SK-N-SH (cell line): ENCODE measurements around the gene TBCC. TPM values are rescaled to one million over a fixed set of nuclear protein-coding genes. Genes with fewer than 3 reads are reported as not detected.
A peak's percentile ranks its signal among the peaks of the same experiment; 100 is the strongest.

Source experiments
- CTCF ChIA-PET: fragments of 300-600, 350-600 bp; formaldehyde crosslinking; extraction: SDS; loops from one replicate; lab custom pipeline; 2021; lab: Yijun Ruan, JAX
- POLR2A ChIA-PET: fragments of 350-600 bp; sonication (Branson Sonifier 250); formaldehyde crosslinking; extraction: SDS; loops from one replicate; lab custom pipeline; 2020; ENCODE audit warnings: antibody characterized with exemption, inconsistent platforms; lab: Yijun Ruan, JAX
- DNase-seq: peaks from one replicate; pipeline ENCODE4 v3.0.0; 2012
- H2AFZ ChIP-seq: fragments of 200-600 bp; sonication (generic); 2 replicates; pipeline ENCODE4 v1.8.1; 2016; ENCODE audit warnings: antibody characterized with exemption, mild to moderate bottlenecking, low read depth
- H3F3A ChIP-seq: fragments of 200-600 bp; sonication (generic); replicated peaks from 2 replicates; pipeline ENCODE3; 2016; ENCODE audit warnings: antibody characterized with exemption, mild to moderate bottlenecking; ENCODE audit not compliant: insufficient read depth
- H3K27ac ChIP-seq, 2 experiments: fragments of 200-500 bp in 1 of 2; fragments of 200-600 bp in 1 of 2; sonication (Bioruptor generic) in 1 of 2; sonication (generic), shearing (Covaris generic) in 1 of 2; 2 replicates each; pipeline versions ENCODE4 v1.5.1 to v1.6.1; 2014 to 2016; ENCODE audit warnings: low read depth in 2 of 2, inconsistent platforms in 1 of 2, low read length in 1 of 2, mild to moderate bottlenecking in 1 of 2, mixed read lengths in 1 of 2
- H3K27me3 ChIP-seq: fragments of 200-600 bp; sonication (generic), shearing (Covaris generic); 2 replicates; pipeline ENCODE4 v1.6.1; 2016; ENCODE audit warnings: mixed run types; ENCODE audit not compliant: insufficient read depth
- H3K36me3 ChIP-seq, 2 experiments: fragments of 200-500 bp in 1 of 2; fragments of 200-600 bp in 1 of 2; sonication (Bioruptor generic) in 1 of 2; sonication (generic) in 1 of 2; replicated peaks in 1 of 2; 2 replicates each; pipeline versions ENCODE3 to v1.5.1; 2014 to 2016; ENCODE audit warnings: low read length in 1 of 2, mild to moderate bottlenecking in 1 of 2; ENCODE audit not compliant: insufficient read depth in 2 of 2, control insufficient read depth in 1 of 2
- H3K4me1 ChIP-seq, 2 experiments: fragments of 200-500 bp in 1 of 2; fragments of 200-600 bp in 1 of 2; sonication (Bioruptor generic) in 1 of 2; sonication (generic), shearing (Covaris generic) in 1 of 2; 2 replicates each; pipeline versions ENCODE4 v1.5.1 to v1.6.1; 2014 to 2016; ENCODE audit warnings: low read depth in 1 of 2, low read length in 1 of 2, mixed run types in 1 of 2; ENCODE audit not compliant: insufficient read depth in 2 of 2, control insufficient read depth in 1 of 2
- H3K4me2 ChIP-seq: fragments of 200-600 bp; sonication (generic), shearing (Covaris generic); 2 replicates; pipeline ENCODE4 v1.6.1; 2017; ENCODE audit warnings: mixed run types
- H3K4me3 ChIP-seq, 2 experiments: fragments of 200-500 bp in 1 of 2; fragments of 200-600 bp in 1 of 2; sonication (Bioruptor generic) in 1 of 2; sonication (generic), shearing (Covaris generic) in 1 of 2; 2 replicates each; pipeline versions ENCODE4 v1.5.1 to v1.8.1; 2014 to 2016; ENCODE audit warnings: low read depth in 2 of 2, inconsistent platforms in 1 of 2, low read length in 1 of 2, mild to moderate bottlenecking in 1 of 2, mixed read lengths in 1 of 2, moderate library complexity in 1 of 2
- H3K79me2 ChIP-seq: fragments of 200-600 bp; sonication (generic); 2 replicates; pipeline ENCODE4 v1.8.1; 2017; ENCODE audit warnings: mild to moderate bottlenecking; ENCODE audit not compliant: insufficient read depth
- H3K9ac ChIP-seq: fragments of 200-600 bp; sonication (generic); 2 replicates; pipeline ENCODE4 v1.6.1; 2017; ENCODE audit warnings: mixed run types
- H3K9me2 ChIP-seq: fragments of 200-600 bp; sonication (generic); 2 replicates; pipeline ENCODE4 v1.6.1; 2017; ENCODE audit warnings: mixed run types
- H3K9me3 ChIP-seq: fragments of 200-600 bp; sonication (generic); 2 replicates; pipeline ENCODE4 v1.6.1; 2017; ENCODE audit warnings: mixed run types, mild to moderate bottlenecking, moderate library complexity
- H4K20me1 ChIP-seq: fragments of 200-600 bp; sonication (generic); 2 replicates; pipeline ENCODE4 v1.6.1; 2017; ENCODE audit warnings: mild to moderate bottlenecking, mixed run types; ENCODE audit not compliant: insufficient read depth
- ELF1 ChIP-seq: IDR thresholded peaks from 2 replicates; pipeline ENCODE4 v1.4.0; 2012
- EP300 ChIP-seq, 2 experiments: IDR thresholded peaks; 2 replicates each; pipeline versions ENCODE4 v1.4.0 to v1.6.1; 2012; ENCODE audit warnings: borderline replicate concordance in 1 of 2, low read depth in 1 of 2, low read length in 1 of 2
- EZH2phosphoT487 ChIP-seq: fragments of 200-600 bp; sonication (generic); IDR thresholded peaks from 2 replicates; pipeline ENCODE4 v1.6.1; 2017; ENCODE audit warnings: low read depth, mixed run types, mild to moderate bottlenecking, antibody characterized with exemption, moderate library complexity, borderline replicate concordance
- FOXM1 ChIP-seq: IDR thresholded peaks from 2 replicates; pipeline ENCODE4 v1.4.0; 2012; ENCODE audit warnings: low read depth, mild to moderate bottlenecking
- MEF2A ChIP-seq: IDR thresholded peaks from 2 replicates; pipeline ENCODE4 v1.4.0; 2012; ENCODE audit warnings: low read depth, borderline replicate concordance
- NFIC ChIP-seq: IDR thresholded peaks from 2 replicates; pipeline ENCODE4 v1.4.0; 2012; ENCODE audit warnings: borderline replicate concordance
- POLR2AphosphoS5 ChIP-seq: IDR thresholded peaks from 2 replicates; pipeline ENCODE4 v1.6.1; 2012; ENCODE audit warnings: low read depth, low read length
- SIN3A ChIP-seq: IDR thresholded peaks from 2 replicates; pipeline ENCODE4 v1.6.1; 2012; ENCODE audit warnings: low read depth, mild to moderate bottlenecking, low read length, moderate library complexity, borderline replicate concordance
- TAF1 ChIP-seq: IDR thresholded peaks from 2 replicates; pipeline ENCODE4 v1.6.1; 2012; ENCODE audit warnings: low read depth, mild to moderate bottlenecking, low read length, moderate library complexity, borderline replicate concordance
- TEAD4 ChIP-seq: IDR thresholded peaks from 2 replicates; pipeline ENCODE4 v1.4.0; 2012; ENCODE audit warnings: mild to moderate bottlenecking, borderline replicate concordance; ENCODE audit not compliant: insufficient read depth
- YY1 ChIP-seq: IDR thresholded peaks from 2 replicates; pipeline ENCODE4 v1.4.0; 2012; ENCODE audit warnings: low read depth, mild to moderate bottlenecking
- WGBS: methylation state at CpG from one replicate; pipeline ENCODE4 v1.1.6; 2017; ENCODE audit warnings: low lambda C conversion rate; 5-methylcytosine and 5-hydroxymethylcytosine counted together
- polyA plus RNA-seq, 3 experiments: library from polyadenylated mRNA; depleted of rRNA; stranded (reverse); fragments of >200 nt; gene quantifications; 2 replicates each; pipeline ENCODE4 v1.2.3, GENCODE V29; 2012
- TF ChIP-seq, protein P1 (sequence below): fragments of 150-350 bp; IDR thresholded peaks from 2 replicates; pipeline ENCODE4 v1.6.1; 2016; ENCODE audit warnings: mild to moderate bottlenecking, low read depth, low read length
- TF ChIP-seq, protein P2 (sequence below): fragments of 200-600 bp; sonication (generic); IDR thresholded peaks from 2 replicates; pipeline ENCODE4 v1.6.1; 2017; ENCODE audit warnings: antibody characterized with exemption, mild to moderate bottlenecking, moderate library complexity
- TF ChIP-seq, protein P3 (sequence below): IDR thresholded peaks from 2 replicates; pipeline ENCODE4 v1.4.0; 2012; ENCODE audit warnings: low read depth, borderline replicate concordance
- TF ChIP-seq, protein P4 (sequence below): IDR thresholded peaks from 2 replicates; pipeline ENCODE4 v1.4.0; 2012; ENCODE audit warnings: low read depth
- TF ChIP-seq, protein P5 (sequence below): IDR thresholded peaks from 2 replicates; pipeline ENCODE4; 2012

Gene TBCC
- polyA plus RNA-seq, 1 of the 3 experiments (the other 2 are of a cell fraction), result 18.2 TPM

DNA sequence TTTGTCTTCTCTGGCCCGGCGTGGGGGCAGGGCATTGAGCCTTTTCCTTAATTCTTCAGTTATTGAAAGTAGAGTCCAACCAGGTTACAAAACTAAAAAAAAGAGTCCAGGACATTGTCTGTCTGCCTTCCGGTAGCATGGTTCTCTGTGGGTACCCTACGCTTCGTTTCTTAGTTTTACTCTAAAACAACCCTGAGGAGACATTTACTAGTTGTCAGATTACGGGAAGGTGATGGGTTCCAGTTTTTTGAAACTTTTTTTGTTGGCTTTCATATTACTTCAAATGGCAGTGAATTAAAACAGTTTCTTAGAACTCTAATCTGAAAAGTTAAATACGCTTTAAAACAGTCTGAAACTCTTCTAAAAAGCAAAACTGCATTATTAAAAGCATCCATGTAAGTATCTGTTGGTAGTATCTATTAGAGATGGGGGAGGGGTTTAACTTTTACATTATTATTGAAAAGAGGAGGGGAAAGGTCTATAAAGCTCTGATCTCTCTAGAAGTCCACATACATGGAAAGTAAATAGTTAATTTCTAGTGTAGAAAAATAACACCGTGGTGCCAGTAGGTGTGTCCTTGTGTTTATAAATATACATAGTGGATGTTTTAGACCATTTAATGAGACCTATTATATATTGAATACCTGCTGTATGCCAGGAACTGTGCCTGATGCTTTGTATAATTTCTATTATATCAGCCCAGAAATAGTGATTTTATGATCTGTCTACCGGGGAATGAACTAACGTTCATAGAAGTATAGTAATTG lies 38.2 kb upstream of the TBCC start:
- H3K27me3 ChIP-seq, result no peaks in the 10 kb centered on the region
- no peak overlapping the region for H2AFZ ChIP-seq

DNA sequence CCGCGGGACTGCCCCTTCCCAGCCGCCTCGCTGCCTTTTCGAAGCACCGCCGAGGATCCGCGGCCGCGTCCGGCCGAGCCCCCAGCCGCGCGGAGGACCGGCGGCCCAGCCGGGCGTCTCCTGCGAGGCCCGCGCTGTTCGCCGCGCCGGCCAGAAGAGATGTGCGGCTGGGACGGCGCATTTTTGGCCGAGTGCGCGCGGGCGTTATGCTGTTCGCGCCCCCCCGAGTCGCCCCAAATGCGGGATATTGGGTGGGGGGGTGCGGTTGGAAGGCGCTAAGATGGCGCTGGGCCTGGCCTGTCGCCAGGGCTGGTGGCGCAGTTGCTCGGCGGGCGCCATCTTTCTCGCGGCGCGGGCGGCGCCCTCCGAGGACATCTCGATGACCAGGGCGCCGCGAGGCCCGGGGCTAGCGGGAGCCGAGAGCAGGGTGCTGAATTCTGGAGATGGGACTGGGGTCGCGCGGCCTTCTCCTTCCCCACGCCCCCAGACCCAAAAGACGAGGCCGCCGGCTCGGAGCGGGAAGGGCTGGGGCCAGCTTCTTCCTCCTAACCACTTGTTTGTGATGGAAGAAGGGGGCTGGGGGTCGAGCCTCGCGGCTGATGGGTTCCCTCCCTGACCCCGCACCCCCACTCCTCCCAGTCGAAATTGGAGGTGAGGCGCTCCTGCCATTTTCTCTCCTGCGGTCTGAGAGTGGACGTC lies 37.4 kb upstream of the TBCC start:
- peaks cover 0 to 7% of the 10 kb centered on the region in 2 experiments for H3K36me3 ChIP-seq
- H2AFZ ChIP-seq, result no peak overlapping the region
- H3K27me3 ChIP-seq, result no peaks in the 10 kb centered on the region
- ChIA-PET CTCF (interaction anchor here (1.9 kb wide), 1 partner anchor 37 kb away, joined by 6 read pairs; the partner anchor contains the start of gene TBCC), POLR2A (interaction anchor here (0.5 to 4.2 kb wide), 10 partner anchors 9 to 348 kb away, joined by 3 to 59 read pairs (median 5); partner anchors contain the start of genes CNPY3, RPL7L1 and TBCC)
- peak; percentile 86 for DNase-seq
- peaks cover 5% of the 10 kb centered on the region for H3F3A ChIP-seq
- peaks cover 73% of the 10 kb centered on the region for H3K79me2 ChIP-seq
- H4K20me1 ChIP-seq, result no peaks in the 10 kb centered on the region
- peak overlapping the region; percentile 82 for H3K4me2 ChIP-seq
- H3K4me3 ChIP-seq, result peak overlapping the region; percentile 64 to 73
- H3K9me2 ChIP-seq, result no peaks in the 10 kb centered on the region
- WGBS, result 2% methylated on average over 31 of the region's 79 CpGs
- no peaks in the 10 kb centered on the region for H3K9me3 ChIP-seq
- peak overlapping the region; percentile 99 for H3K9ac ChIP-seq
- H3K27ac ChIP-seq, result peak overlapping the region; percentile 95
- H3K4me1 ChIP-seq, result peaks cover 8 to 19% of the 10 kb centered on the region in 2 experiments
- TF ChIP-seq ELF1, result 0 out of 2 replicates have a peak, but pooled peaks have one; percentile 4
- TF ChIP-seq FOXM1, result peak; percentile 15; the same call in 1 of the 2 replicates
- no peak for TF ChIP-seq EP300 (IDR thresholded peaks at IDR 0.05; ENCODE audit: borderline replicate concordance in 1 of 2, low read depth in 1 of 2, low read length in 1 of 2)
- TF ChIP-seq, protein P1, sequence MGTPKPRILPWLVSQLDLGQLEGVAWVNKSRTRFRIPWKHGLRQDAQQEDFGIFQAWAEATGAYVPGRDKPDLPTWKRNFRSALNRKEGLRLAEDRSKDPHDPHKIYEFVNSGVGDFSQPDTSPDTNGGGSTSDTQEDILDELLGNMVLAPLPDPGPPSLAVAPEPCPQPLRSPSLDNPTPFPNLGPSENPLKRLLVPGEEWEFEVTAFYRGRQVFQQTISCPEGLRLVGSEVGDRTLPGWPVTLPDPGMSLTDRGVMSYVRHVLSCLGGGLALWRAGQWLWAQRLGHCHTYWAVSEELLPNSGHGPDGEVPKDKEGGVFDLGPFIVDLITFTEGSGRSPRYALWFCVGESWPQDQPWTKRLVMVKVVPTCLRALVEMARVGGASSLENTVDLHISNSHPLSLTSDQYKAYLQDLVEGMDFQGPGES, result no peak
- TF ChIP-seq YY1, result peak; percentile 94
- TF ChIP-seq TEAD4, result peak; percentile 18; the same call in 1 of the 2 replicates
- TF ChIP-seq MEF2A, result no peak
- TF ChIP-seq, protein P2, sequence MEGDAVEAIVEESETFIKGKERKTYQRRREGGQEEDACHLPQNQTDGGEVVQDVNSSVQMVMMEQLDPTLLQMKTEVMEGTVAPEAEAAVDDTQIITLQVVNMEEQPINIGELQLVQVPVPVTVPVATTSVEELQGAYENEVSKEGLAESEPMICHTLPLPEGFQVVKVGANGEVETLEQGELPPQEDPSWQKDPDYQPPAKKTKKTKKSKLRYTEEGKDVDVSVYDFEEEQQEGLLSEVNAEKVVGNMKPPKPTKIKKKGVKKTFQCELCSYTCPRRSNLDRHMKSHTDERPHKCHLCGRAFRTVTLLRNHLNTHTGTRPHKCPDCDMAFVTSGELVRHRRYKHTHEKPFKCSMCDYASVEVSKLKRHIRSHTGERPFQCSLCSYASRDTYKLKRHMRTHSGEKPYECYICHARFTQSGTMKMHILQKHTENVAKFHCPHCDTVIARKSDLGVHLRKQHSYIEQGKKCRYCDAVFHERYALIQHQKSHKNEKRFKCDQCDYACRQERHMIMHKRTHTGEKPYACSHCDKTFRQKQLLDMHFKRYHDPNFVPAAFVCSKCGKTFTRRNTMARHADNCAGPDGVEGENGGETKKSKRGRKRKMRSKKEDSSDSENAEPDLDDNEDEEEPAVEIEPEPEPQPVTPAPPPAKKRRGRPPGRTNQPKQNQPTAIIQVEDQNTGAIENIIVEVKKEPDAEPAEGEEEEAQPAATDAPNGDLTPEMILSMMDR, result 0 out of 2 replicates have a peak, but pooled peaks have one; percentile 9
- TF ChIP-seq TAF1, result peak; percentile 88
- TF ChIP-seq, protein P3, sequence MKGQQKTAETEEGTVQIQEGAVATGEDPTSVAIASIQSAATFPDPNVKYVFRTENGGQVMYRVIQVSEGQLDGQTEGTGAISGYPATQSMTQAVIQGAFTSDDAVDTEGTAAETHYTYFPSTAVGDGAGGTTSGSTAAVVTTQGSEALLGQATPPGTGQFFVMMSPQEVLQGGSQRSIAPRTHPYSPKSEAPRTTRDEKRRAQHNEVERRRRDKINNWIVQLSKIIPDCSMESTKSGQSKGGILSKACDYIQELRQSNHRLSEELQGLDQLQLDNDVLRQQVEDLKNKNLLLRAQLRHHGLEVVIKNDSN, result no peak
- TF ChIP-seq, protein P4, sequence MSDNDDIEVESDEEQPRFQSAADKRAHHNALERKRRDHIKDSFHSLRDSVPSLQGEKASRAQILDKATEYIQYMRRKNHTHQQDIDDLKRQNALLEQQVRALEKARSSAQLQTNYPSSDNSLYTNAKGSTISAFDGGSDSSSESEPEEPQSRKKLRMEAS, result peak; percentile 60
- peak; percentile 87 for TF ChIP-seq NFIC
- TF ChIP-seq SIN3A, result peak; percentile 75; the same call in 1 of the 2 replicates
- TF ChIP-seq, protein P5, sequence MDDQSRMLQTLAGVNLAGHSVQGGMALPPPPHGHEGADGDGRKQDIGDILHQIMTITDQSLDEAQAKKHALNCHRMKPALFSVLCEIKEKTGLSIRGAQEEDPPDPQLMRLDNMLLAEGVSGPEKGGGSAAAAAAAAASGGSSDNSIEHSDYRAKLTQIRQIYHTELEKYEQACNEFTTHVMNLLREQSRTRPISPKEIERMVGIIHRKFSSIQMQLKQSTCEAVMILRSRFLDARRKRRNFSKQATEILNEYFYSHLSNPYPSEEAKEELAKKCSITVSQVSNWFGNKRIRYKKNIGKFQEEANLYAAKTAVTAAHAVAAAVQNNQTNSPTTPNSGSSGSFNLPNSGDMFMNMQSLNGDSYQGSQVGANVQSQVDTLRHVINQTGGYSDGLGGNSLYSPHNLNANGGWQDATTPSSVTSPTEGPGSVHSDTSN, result peak; percentile 18; the same call in 1 of the 2 replicates
- 0 out of 2 replicates have a peak, but pooled peaks have one; percentile 38 for TF ChIP-seq POLR2AphosphoS5

More for the DNA sequence above, 38.2 kb upstream of the TBCC start:
- Histone ChIP-seq H3K4me2 (peak overlapping the region; percentile 82), H3K27ac (peak overlapping the region; percentile 95), H3K9ac (peak overlapping the region; percentile 99), H3K79me2 (peaks cover 81% of the 10 kb centered on the region), H3K9me2 (no peaks in the 10 kb centered on the region), H3K9me3 (no peaks in the 10 kb centered on the region), H4K20me1 (no peaks in the 10 kb centered on the region), H3F3A (peaks cover 5% of the 10 kb centered on the region), H3K4me3 (peak overlapping the region; percentile 64 to 73), H3K36me3 (peaks cover 0 to 7% of the 10 kb centered on the region in 2 experiments), H3K4me1 (peaks cover 9 to 12% of the 10 kb centered on the region in 2 experiments)
- ChIA-PET CTCF (interaction anchor here (1.1 kb wide), 1 partner anchor 42 kb away, joined by 5 read pairs; no protein-coding TSS in a partner anchor), POLR2A (interaction anchor here (0.5 to 4.2 kb wide), 6 partner anchors 8 to 348 kb away, joined by 3 to 59 read pairs (median 6); partner anchors contain the start of gene TBCC)
- WGBS, result 12% methylated on average over 10 of the region's 10 CpGs
- DNase-seq, result no peak
- no peak for TF ChIP-seq EZH2phosphoT487
- TF ChIP-seq, all 33 proteins: peak for 0
